GM19193 (cell line): ENCODE results near the gene FCHO2.

ENCODE experiments used
- POLR2A ChIP-seq: IDR thresholded peaks from 4 replicates; pipeline ENCODE4 v1.6.1; 2011; ENCODE audit not compliant: insufficient read depth, insufficient read length; ENCODE audit errors: extremely low read depth

The FCHO2 gene

GRCh38 chr5:73117088-73117740, 161.4 kb downstream of the FCHO2 start:
- no peak for TF ChIP-seq POLR2A

- TF ChIP-seq POLR2A: no peak
Measured at GRCh38 chr5:73118391-73118973, 162.6 kb downstream of the FCHO2 start.

GRCh38 chr5:73119451-73120157, 163.8 kb downstream of the FCHO2 start:
- no peak for TF ChIP-seq POLR2A

GRCh38 chr5:73120222-73121118, 164.6 kb downstream of the FCHO2 start, which contains the start of gene TMEM171:
TMEM171 (plus strand) TSS chr5:73120575; CDS start chr5:73123374, 2,799 bp downstream.
- TF ChIP-seq POLR2A: no peak

- no peak for TF ChIP-seq POLR2A
Measured at GRCh38 chr5:73121119-73121463, 165.2 kb downstream of the FCHO2 start.

- TF ChIP-seq POLR2A: no peak
Measured at GRCh38 chr5:73122875-73123810, 167.3 kb downstream of the FCHO2 start.

- TF ChIP-seq POLR2A: no peak
Measured at GRCh38 chr5:73125289-73125688, 169.4 kb downstream of the FCHO2 start.

GRCh38 chr5:73126381-73126780, 170.5 kb downstream of the FCHO2 start:
- no peak for TF ChIP-seq POLR2A

GRCh38 chr5:73126957-73127356, 171.1 kb downstream of the FCHO2 start:
- no peak for TF ChIP-seq POLR2A

- no peak for TF ChIP-seq POLR2A
Measured at GRCh38 chr5:73129143-73129542, 173.3 kb downstream of the FCHO2 start.

GRCh38 chr5:73130811-73131210, 175.0 kb downstream of the FCHO2 start:
- no peak for TF ChIP-seq POLR2A

- TF ChIP-seq POLR2A: no peak
Measured at GRCh38 chr5:73131711-73132425, 176.0 kb downstream of the FCHO2 start.

GRCh38 chr5:73132759-73133158, 176.9 kb downstream of the FCHO2 start:
- no peak for TF ChIP-seq POLR2A
